IMR-90 (cell line): ENCODE measurements around the gene MYEOV. TPM values are rescaled to one million over a fixed set of nuclear protein-coding genes. Genes with fewer than 3 reads are reported as not detected.

Source experiments
- ATAC-seq: fragments of 200-7000 bp; cut with Tn5 transposase; 2 replicates; pipeline ENCODE4 v1.9.1; 2020; ENCODE audit warnings: low read depth, mild to moderate bottlenecking, moderate library complexity
- BruUV-seq: library from RNA; stranded (reverse); fragments of 400-500 nt; replicated peaks from 2 replicates; lab custom pipeline; 2021; lab: Mats Ljungman, UMichigan
- CTCF ChIA-PET: fragments of 300-600 bp; formaldehyde crosslinking; extraction: SDS; loops from one replicate; lab custom pipeline; 2021; ENCODE audit warnings: antibody characterized with exemption; lab: Yijun Ruan, JAX
- POLR2A ChIA-PET: fragments of 300-600 bp; sonication (Branson Sonifier 250); formaldehyde crosslinking; loops from one replicate; lab custom pipeline; 2022; ENCODE audit warnings: antibody characterized with exemption; ENCODE audit not compliant: unreplicated experiment; lab: Charles Lee
- DNase-seq: peaks from one replicate; pipeline ENCODE4 v3.0.0; 2013
- H2AFZ ChIP-seq: replicated peaks from 2 replicates; pipeline ENCODE3; 2013; ENCODE audit warnings: low read length, mild to moderate bottlenecking; ENCODE audit not compliant: poor library complexity
- H2AK5ac ChIP-seq: 2 replicates; pipeline ENCODE4 v1.6.1; 2013; ENCODE audit warnings: low read depth, low read length, inconsistent platforms
- H2AK9ac ChIP-seq: replicated peaks from 2 replicates; pipeline ENCODE3; 2013; ENCODE audit warnings: mild to moderate bottlenecking, low read depth, low read length, moderate library complexity; ENCODE audit not compliant: poor library complexity
- H2BK120ac ChIP-seq: 2 replicates; pipeline ENCODE4 v1.6.1; 2013; ENCODE audit warnings: low read depth, low read length, inconsistent platforms
- H2BK15ac ChIP-seq: 3 replicates; pipeline ENCODE4 v1.6.1; 2013; ENCODE audit warnings: low read depth, low read length, inconsistent platforms
- H2BK20ac ChIP-seq: 2 replicates; pipeline ENCODE4 v1.6.1; 2013; ENCODE audit warnings: low read depth, mild to moderate bottlenecking, inconsistent platforms, low read length, moderate library complexity
- H2BK5ac ChIP-seq: 2 replicates; pipeline ENCODE4 v1.6.1; 2013; ENCODE audit warnings: mild to moderate bottlenecking, low read depth, low read length, inconsistent platforms; ENCODE audit not compliant: poor library complexity, severe bottlenecking
- H3K14ac ChIP-seq: replicated peaks from 2 replicates; pipeline ENCODE4 v1.6.1; 2013; ENCODE audit warnings: low read depth, low read length, inconsistent platforms
- H3K18ac ChIP-seq: 2 replicates; pipeline ENCODE4 v1.6.1; 2013; ENCODE audit warnings: low read depth, low read length, control low read depth
- H3K23ac ChIP-seq: 2 replicates; pipeline ENCODE4 v1.6.1; 2013; ENCODE audit warnings: low read depth, low read length, inconsistent platforms
- H3K27ac ChIP-seq: 2 replicates; pipeline ENCODE4 v1.5.1; 2013; ENCODE audit warnings: mild to moderate bottlenecking, control low read depth, low read length; ENCODE audit not compliant: insufficient read depth
- H3K27me3 ChIP-seq: 2 replicates; pipeline ENCODE4 v1.6.1; 2013; ENCODE audit warnings: low read length; ENCODE audit not compliant: control insufficient read depth, insufficient read depth
- H3K36me3 ChIP-seq: 2 replicates; pipeline ENCODE4 v1.6.1; 2013; ENCODE audit warnings: low read length, mixed read lengths; ENCODE audit not compliant: control insufficient read depth, insufficient read depth
- H3K4ac ChIP-seq: 2 replicates; pipeline ENCODE4 v1.6.1; 2013; ENCODE audit warnings: low read depth, low read length, inconsistent platforms
- H3K4me1 ChIP-seq: 2 replicates; pipeline ENCODE4 v1.6.1; 2013; ENCODE audit warnings: low read length, mixed read lengths; ENCODE audit not compliant: control insufficient read depth, insufficient read depth
- H3K4me2 ChIP-seq: 2 replicates; pipeline ENCODE4 v1.6.1; 2013; ENCODE audit warnings: low read depth, mild to moderate bottlenecking, control low read depth, low read length, moderate library complexity
- H3K4me3 ChIP-seq: 2 replicates; pipeline ENCODE4 v1.5.1; 2013; ENCODE audit warnings: low read depth, mild to moderate bottlenecking, control low read depth, low read length, moderate library complexity; ENCODE audit not compliant: insufficient read depth
- H3K56ac ChIP-seq: 2 replicates; pipeline ENCODE4 v1.6.1; 2013; ENCODE audit warnings: low read length, inconsistent platforms; ENCODE audit not compliant: insufficient read depth; ENCODE audit errors: extremely low read depth
- H3K79me1 ChIP-seq, 2 experiments: 2 replicates each; pipeline ENCODE4 v1.6.1; 2013; ENCODE audit warnings: low read length in 2 of 2, inconsistent platforms in 1 of 2, low read depth in 1 of 2
- H3K9ac ChIP-seq: 2 replicates; pipeline ENCODE4 v1.6.1; 2013; ENCODE audit warnings: low read depth, low read length, control low read depth
- H3K9me1 ChIP-seq: 2 replicates; pipeline ENCODE4 v1.6.1; 2013; ENCODE audit warnings: low read length, inconsistent platforms; ENCODE audit not compliant: insufficient read depth
- H3K9me3 ChIP-seq: 2 replicates; pipeline ENCODE4 v1.6.1; 2013; ENCODE audit warnings: low read length; ENCODE audit not compliant: control insufficient read depth, insufficient read depth
- H4K20me1 ChIP-seq: 2 replicates; pipeline ENCODE4 v1.6.1; 2013; ENCODE audit warnings: low read length, inconsistent platforms; ENCODE audit not compliant: insufficient read depth
- H4K5ac ChIP-seq: 2 replicates; pipeline ENCODE4 v1.6.1; 2013; ENCODE audit warnings: mild to moderate bottlenecking, low read depth, low read length, control low read depth
- H4K8ac ChIP-seq, 2 experiments: 2 replicates each; pipeline ENCODE4 v1.6.1; 2013; ENCODE audit warnings: low read depth in 2 of 2, low read length in 2 of 2, control low read depth in 1 of 2, inconsistent platforms in 1 of 2
- H4K91ac ChIP-seq: 2 replicates; pipeline ENCODE4 v1.6.1; 2013; ENCODE audit warnings: low read depth, low read length, inconsistent platforms; ENCODE audit not compliant: insufficient read depth
- NFE2L2 ChIP-seq: fragments of 150-350 bp; IDR thresholded peaks from 2 replicates; pipeline ENCODE4 v1.6.1; 2016; ENCODE audit warnings: low read depth, mild to moderate bottlenecking, low read length
- WGBS, 2 experiments: methylation state at CpG; one replicate each; pipeline versions ENCODE4 v1.1.5 to v1.1.7; 2013; ENCODE audit warnings: missing lambda C conversion rate in 2 of 2; ENCODE audit not compliant: insufficient read length in 1 of 2; ENCODE audit errors: extremely low coverage in 2 of 2; 5-methylcytosine and 5-hydroxymethylcytosine counted together
- dilution Hi-C: fragments of 300-500 bp; cut with HindIII; formaldehyde crosslinking; loops from one replicate; pipeline ENCODE4 v1.14.3; 2018; ENCODE audit warnings: low sequenced_read_pairs; ENCODE audit not compliant: unreplicated experiment
- in situ Hi-C: fragments of 300-500 bp; cut with MboI; formaldehyde crosslinking; loops from 3 replicates; pipeline ENCODE4 v1.14.3; 2019; ENCODE audit warnings: low sequenced_read_pairs, inconsistent platforms, mixed read lengths
- intact Hi-C: fragments of 100-400 bp; cut with micrococcal nuclease; formaldehyde crosslinking; loops from 2 replicates; pipeline ENCODE4 v1.10.0; 2022
- polyA plus RNA-seq, 3 experiments: library from polyadenylated mRNA; depleted of rRNA; stranded (reverse); fragments of >200 nt; gene quantifications; 2 replicates each; pipeline ENCODE4 v1.2.3, GENCODE V29; 2012; ENCODE audit warnings: low replicate concordance in 1 of 3
- total RNA-seq: library from RNA; depleted of rRNA; stranded (reverse); fragments of >200 nt; gene quantifications from 2 replicates; pipeline ENCODE4 v1.2.3, GENCODE V29; 2012

Gene MYEOV
- total and polyA plus RNA-seq, 2 of the 4 experiments (the other 2 are of a cell fraction) = 5.8 to 6.8 TPM

- H3K4me1 ChIP-seq = peaks cover 12% of the 10 kb centered on the region
- no peaks in the 10 kb centered on the region for H3K9me3 ChIP-seq
- H3K9me1 ChIP-seq = peaks cover 15% of the 10 kb centered on the region
- H3K27me3 ChIP-seq = no peaks in the 10 kb centered on the region
- DNase-seq (no peak), ATAC-seq (no peak)
- no peak overlapping the region for H3K27ac ChIP-seq
- no peak overlapping the region for H3K18ac ChIP-seq
- no peak overlapping the region for H2AFZ ChIP-seq
- H3K14ac ChIP-seq = no peak overlapping the region
- CTCF ChIA-PET = interaction anchor here (1.6 kb wide), 1 partner anchor 11 kb away, joined by 3 read pairs; no protein-coding TSS in a partner anchor
- H3K9ac ChIP-seq = no peak overlapping the region
- no peak overlapping the region for H2BK5ac ChIP-seq
- no peak for TF ChIP-seq NFE2L2
- H2BK120ac ChIP-seq = no peak overlapping the region
- no peaks in the 10 kb centered on the region for H4K20me1 ChIP-seq
- no TSS peak for BruUV-seq
- H3K4ac ChIP-seq = peak overlapping the region; percentile 53
- no peak overlapping the region for H3K56ac ChIP-seq
- no peak overlapping the region for H3K4me2 ChIP-seq
- dilution Hi-C loops (no loop called here), intact Hi-C loops (no loop called here), in situ Hi-C loops (no loop called here)
- H3K79me1 ChIP-seq = peaks cover 8 to 74% of the 10 kb centered on the region in 2 experiments; a peak in 3 of 4 replicates
- H2AK5ac ChIP-seq = peak overlapping the region; percentile 76; the same call in 1 of the 2 replicates
- no peak overlapping the region for H4K91ac ChIP-seq
- H2AK9ac ChIP-seq = no peak overlapping the region
- H4K5ac ChIP-seq = no peak overlapping the region
- no peak overlapping the region; a peak in 1 of 4 replicates for H4K8ac ChIP-seq
- H3K36me3 ChIP-seq = no peaks in the 10 kb centered on the region
- no peak overlapping the region for H2BK15ac ChIP-seq
- no peak overlapping the region for H2BK20ac ChIP-seq
- H3K23ac ChIP-seq = no peak overlapping the region
- POLR2A ChIA-PET = no interaction called here
- no peak overlapping the region for H3K4me3 ChIP-seq
- 87% methylated on average over 4 of the region's 9 CpGs; no CpG with 5 or more reads in 1 of the 2 experiments for WGBS, 2 experiments
Observed at GRCh38 chr11:69308491-69308911, 14.5 kb downstream of the MYEOV start.
